Neural progenitor cell (in vitro differentiated cells): Measurements from ENCODE around the gene PTPRJ.
"Not testable (repeated sequence)": the region's sequence is repeated elsewhere in the genome, so short reads cannot be mapped to it uniquely, and the experiment has no call there.

Experiments
- CTCF ChIP-seq: fragments of 200-600 bp; sonication (generic); IDR thresholded peaks from 2 replicates; pipeline ENCODE4 v1.5.1; 2017; ENCODE audit warnings: antibody characterized with exemption, mild to moderate bottlenecking
- EZH2 ChIP-seq: fragments of 200-600 bp; sonication (generic); IDR thresholded peaks from 2 replicates; pipeline ENCODE4 v1.6.1; 2017; ENCODE audit warnings: antibody characterized with exemption, mild to moderate bottlenecking, moderate library complexity
- EZH2phosphoT487 ChIP-seq: fragments of 200-600 bp; sonication (generic); IDR thresholded peaks from 2 replicates; pipeline ENCODE4 v1.6.1; 2017; ENCODE audit warnings: antibody characterized with exemption

- not testable (repeated sequence) for TF ChIP-seq EZH2phosphoT487, CTCF, EZH2
Observed at GRCh38 chr11:48023608-48024007, 43.2 kb downstream of the PTPRJ start.
